Caco-2 (cell line): ENCODE measurements around the gene GBA2. TPM values are rescaled to one million over a fixed set of nuclear protein-coding genes. Genes with fewer than 3 reads are reported as not detected.

Source experiments
- BruUV-seq: library from RNA; stranded (reverse); fragments of 400-500 nt; replicated peaks from 2 replicates; lab custom pipeline; 2021; lab: Mats Ljungman, UMichigan
- CTCF ChIA-PET: fragments of 300-600 bp; sonication (Branson Sonifier 250); formaldehyde crosslinking; loops from one replicate; lab custom pipeline; 2022; ENCODE audit warnings: antibody characterized with exemption; lab: Charles Lee
- POLR2A ChIA-PET: fragments of 300-600 bp; sonication (Branson Sonifier 250); formaldehyde crosslinking; loops from one replicate; lab custom pipeline; 2022; ENCODE audit warnings: antibody characterized with exemption; lab: Charles Lee
- DNase-seq, 2 experiments: peaks; one replicate each; pipeline versions ENCODE4 v3.0.0 to v3.0.0-alpha.2; 2020 to 2022
- H3K27me3 ChIP-seq: replicated peaks from 2 replicates; pipeline ENCODE4 v1.6.0; 2011; ENCODE audit warnings: low read length; ENCODE audit not compliant: control insufficient read depth, insufficient read depth
- H3K36me3 ChIP-seq: 2 replicates; pipeline ENCODE4 v1.5.1; 2011; ENCODE audit warnings: low read length; ENCODE audit not compliant: control insufficient read depth, insufficient read depth
- H3K4me1 ChIP-seq: fragments of 250-450 bp; sonication (Bioruptor Pico); 2 replicates; pipeline ENCODE4 v1.5.1; 2020; ENCODE audit warnings: mild to moderate bottlenecking
- H3K4me3 ChIP-seq: 2 replicates; pipeline ENCODE4 v1.5.1; 2011; ENCODE audit warnings: low read depth, mild to moderate bottlenecking, control low read depth, low read length
- H3K9me3 ChIP-seq: fragments of 250-450 bp; sonication (Bioruptor Pico); 2 replicates; pipeline ENCODE4 v1.5.1; 2020; ENCODE audit warnings: mild to moderate bottlenecking, moderate library complexity
- H3K27ac Mint-ChIP-seq: one replicate; pipeline ENCODE4 v1.8.0; 2022; ENCODE audit warnings: mixed read lengths; ENCODE audit not compliant: unreplicated experiment
- H3K27me3 Mint-ChIP-seq: one replicate; pipeline ENCODE4 v1.8.0; 2022; ENCODE audit warnings: mixed read lengths; ENCODE audit not compliant: insufficient read depth, unreplicated experiment
- H3K36me3 Mint-ChIP-seq: one replicate; pipeline ENCODE4 v1.8.0; 2022; ENCODE audit warnings: mild to moderate bottlenecking, mixed read lengths; ENCODE audit not compliant: insufficient read depth, unreplicated experiment
- H3K4me1 Mint-ChIP-seq: one replicate; pipeline ENCODE4 v1.8.0; 2022; ENCODE audit warnings: low read depth, mixed read lengths; ENCODE audit not compliant: unreplicated experiment
- H3K4me3 Mint-ChIP-seq: one replicate; pipeline ENCODE4 v1.8.0; 2022; ENCODE audit warnings: mild to moderate bottlenecking, moderate library complexity, mixed read lengths; ENCODE audit not compliant: unreplicated experiment
- H3K9me3 Mint-ChIP-seq: one replicate; pipeline ENCODE4 v1.8.0; 2022; ENCODE audit warnings: mixed read lengths; ENCODE audit not compliant: unreplicated experiment
- CTCF ChIP-seq, 2 experiments: fragments of 200-600 bp in 1 of 2; IDR thresholded peaks; 1 replicate in 1 of 2; 2 replicates in 1 of 2; pipeline versions ENCODE4 v1.5.1 to v1.8.0; 2011 to 2022; ENCODE audit warnings: antibody characterized with exemption in 1 of 2, control low read depth in 1 of 2, inconsistent platforms in 1 of 2, low read depth in 1 of 2, low read length in 1 of 2, mild to moderate bottlenecking in 1 of 2, moderate library complexity in 1 of 2; ENCODE audit not compliant: insufficient read depth in 1 of 2, severe bottlenecking in 1 of 2, unreplicated experiment in 1 of 2
- intact Hi-C: fragments of 100-400 bp; cut with micrococcal nuclease; formaldehyde crosslinking; loops from one replicate; pipeline ENCODE4 v1.10.0; 2022; ENCODE audit not compliant: unreplicated experiment
- total RNA-seq: library from RNA; stranded (reverse); gene quantifications from 2 replicates; pipeline ENCODE4 v1.2.3, GENCODE V29; 2022

The GBA2 gene
- total RNA-seq, 1 experiment from 2014 or later, result 108 TPM

- Mint-ChIP-seq H3K36me3 (peaks cover 66% of the 10 kb centered on the region), H3K4me3 (no peak overlapping the region), H3K27ac (no peak overlapping the region), H3K9me3 (no peaks in the 10 kb centered on the region), H3K27me3 (no peaks in the 10 kb centered on the region), H3K4me1 (no peaks in the 10 kb centered on the region)
- TF ChIP-seq CTCF (IDR thresholded peaks at IDR 0.05; ENCODE audit: insufficient read depth in 1 of 2, low read depth in 1 of 2, low read length in 1 of 2, severe bottlenecking in 1 of 2, unreplicated experiment in 1 of 2), result peak in 1 of 2 experiments; percentile 23
- intact Hi-C loops, result no loop called here
- CTCF ChIA-PET, result interaction anchor here (0.6 to 1.0 kb wide), 2 partner anchors 15 to 48 kb away, joined by 3 to 4 read pairs; no protein-coding TSS in a partner anchor
- Histone ChIP-seq H3K4me3 (no peak overlapping the region), H3K36me3 (peaks cover 7% of the 10 kb centered on the region), H3K27me3 (no peaks in the 10 kb centered on the region), H3K4me1 (no peaks in the 10 kb centered on the region), H3K9me3 (no peaks in the 10 kb centered on the region)
- POLR2A ChIA-PET, result no interaction called here
- no TSS peak for BruUV-seq
- DNase-seq, result no peak
Observed at GRCh38 chr9:35712762-35713400, 36.1 kb downstream of the GBA2 start.

GRCh38 chr9:35711501-35712428 lies 37.3 kb downstream of the GBA2 start:
- Mint-ChIP-seq H3K9me3 (no peaks in the 10 kb centered on the region), H3K36me3 (peaks cover 74% of the 10 kb centered on the region), H3K4me1 (no peaks in the 10 kb centered on the region), H3K27ac (no peak overlapping the region), H3K27me3 (no peaks in the 10 kb centered on the region), H3K4me3 (no peak overlapping the region)
- Histone ChIP-seq H3K9me3 (no peaks in the 10 kb centered on the region), H3K4me1 (no peaks in the 10 kb centered on the region), H3K36me3 (peaks cover 6% of the 10 kb centered on the region), H3K4me3 (no peak overlapping the region), H3K27me3 (no peaks in the 10 kb centered on the region)
- no peak for TF ChIP-seq CTCF (IDR thresholded peaks at IDR 0.05; ENCODE audit: insufficient read depth in 1 of 2, low read depth in 1 of 2, low read length in 1 of 2, severe bottlenecking in 1 of 2, unreplicated experiment in 1 of 2)
- CTCF ChIA-PET, result interaction anchor here (0.6 to 0.7 kb wide), 2 partner anchors 47 to 51 kb away, joined by 3 read pairs; no protein-coding TSS in a partner anchor
- intact Hi-C loops, result no loop called here
- BruUV-seq, result no TSS peak
- no peak for DNase-seq
- POLR2A ChIA-PET, result interaction anchor here (1.1 kb wide), 1 partner anchor 16 kb away, joined by 3 read pairs; no protein-coding TSS in a partner anchor

GRCh38 chr9:35710818-35711500 lies 38.1 kb downstream of the GBA2 start:
- POLR2A ChIA-PET, result interaction anchor here (1.1 kb wide), 1 partner anchor 17 kb away, joined by 3 read pairs; no protein-coding TSS in a partner anchor
- TSS peak; percentile 32 for BruUV-seq

More at GRCh38 chr9:35710818-35711500, 38.1 kb downstream of the GBA2 start:
- no peaks in the 10 kb centered on the region for H3K4me1 ChIP-seq
- Mint-ChIP-seq H3K27me3 (no peaks in the 10 kb centered on the region), H3K36me3 (peaks cover 74% of the 10 kb centered on the region), H3K27ac (no peak overlapping the region), H3K4me1 (no peaks in the 10 kb centered on the region), H3K4me3 (no peak overlapping the region), H3K9me3 (no peaks in the 10 kb centered on the region)
- CTCF ChIA-PET, result interaction anchor here (1.3 kb wide), 1 partner anchor 46 kb away, joined by 3 read pairs; the partner anchor contains the start of gene ARHGEF39
- no peak for DNase-seq
- no peaks in the 10 kb centered on the region for H3K9me3 ChIP-seq
- no peaks in the 10 kb centered on the region for H3K27me3 ChIP-seq
- H3K36me3 ChIP-seq, result peaks cover 8% of the 10 kb centered on the region
- no peak overlapping the region for H3K4me3 ChIP-seq
- intact Hi-C loops, result no loop called here
- no peak for TF ChIP-seq CTCF (IDR thresholded peaks at IDR 0.05; ENCODE audit: insufficient read depth in 1 of 2, low read depth in 1 of 2, low read length in 1 of 2, severe bottlenecking in 1 of 2, unreplicated experiment in 1 of 2)
